GM12891 (cell line): ENCODE results near the gene PLA2G1B.

Source experiments
- POLR2A ChIP-seq: IDR thresholded peaks from 2 replicates; pipeline ENCODE4 v1.6.1; 2011; ENCODE audit warnings: low read depth, low read length, control low read depth
- POLR2AphosphoS5 ChIP-seq: IDR thresholded peaks from 2 replicates; pipeline ENCODE4 v1.6.1; 2011; ENCODE audit warnings: low read depth, low read length, control low read depth

DNA sequence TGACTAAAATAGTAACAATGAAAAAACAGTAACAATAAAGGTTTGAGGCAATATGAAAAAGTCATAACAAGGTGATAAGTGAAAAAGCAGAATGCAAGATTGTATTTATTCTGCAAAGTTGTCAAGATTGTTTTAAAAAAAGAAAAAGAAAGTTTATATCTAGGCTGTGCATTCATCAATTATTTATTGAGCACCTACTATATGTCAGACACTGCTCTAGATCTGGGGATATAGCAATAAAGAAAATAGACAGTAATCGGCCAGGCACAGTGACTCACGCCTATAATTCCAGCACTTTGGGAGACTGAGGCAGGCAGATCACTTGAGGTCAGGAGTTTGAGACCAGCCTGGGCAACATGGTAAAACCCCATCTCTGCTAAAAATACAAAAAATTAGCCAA is 3.8 kb downstream of the PLA2G1B start:
- TF ChIP-seq POLR2AphosphoS5: no peak
- TF ChIP-seq POLR2A: no peak
